T-helper 2 cell (primary cell): ENCODE data around the gene EID2B.
A peak's percentile ranks its signal among the peaks of the same experiment; 100 is the strongest.

ENCODE experiments used
- DNase-seq, 5 experiments: peaks; one replicate each; pipeline versions ENCODE4 v3.0.0 to v3.0.0-alpha.2; 2012 to 2022
- total RNA-seq, 2 donors: gene quantifications; one replicate each; lab custom pipeline; 2026; lab: John Stamatoyannopoulos, UW

EID2B gene
- 4.1 to 7.2 reads per million in 2 donors for total RNA-seq

GRCh38 chr19:39532233-39533002 is at the start of gene EID2B:
TSS of gene EID2B (minus strand) at chr19:39532852. CDS start at chr19:39532802, 50 bp downstream.
- peak; percentile 86 to 95 (median 91) for DNase-seq

GRCh38 chr19:39582442-39582841 is 49.8 kb upstream of the EID2B start:
- no peak for DNase-seq

- DNase-seq = no peak
These were observed 36.0 kb upstream of the EID2B start for GRCh38 chr19:39568604-39569003.

GRCh38 chr19:39566064-39566463 is 33.4 kb upstream of the EID2B start:
- DNase-seq = no peak

GRCh38 chr19:39563408-39563807 is 30.8 kb upstream of the EID2B start:
- no peak for DNase-seq

GRCh38 chr19:39558624-39559117 is 26.0 kb upstream of the EID2B start:
- peak in 1 of 5 experiments; percentile 62 for DNase-seq

- DNase-seq = peak in 1 of 5 experiments; percentile 80
These were observed 25.4 kb upstream of the EID2B start for GRCh38 chr19:39557811-39558623.

GRCh38 chr19:39555883-39556282 is 23.2 kb upstream of the EID2B start:
- no peak for DNase-seq

GRCh38 chr19:39554701-39555311 is 22.2 kb upstream of the EID2B start:
- no peak for DNase-seq

GRCh38 chr19:39553082-39553652 is 20.5 kb upstream of the EID2B start:
- no peak for DNase-seq

- DNase-seq = peak in 1 of 5 experiments; percentile 45
These were observed 17.5 kb upstream of the EID2B start for GRCh38 chr19:39550197-39550596.

GRCh38 chr19:39546599-39546998 is 13.9 kb upstream of the EID2B start:
- DNase-seq = no peak

- DNase-seq = peak in 1 of 5 experiments; percentile 24
These were observed 12.3 kb upstream of the EID2B start for GRCh38 chr19:39544911-39545310.

GRCh38 chr19:39544226-39544903 is 11.7 kb upstream of the EID2B start:
- no peak for DNase-seq

- DNase-seq = no peak
These were observed 10.8 kb upstream of the EID2B start for GRCh38 chr19:39543477-39543857.

GRCh38 chr19:39542206-39542605 is 9.6 kb upstream of the EID2B start:
- DNase-seq = no peak

GRCh38 chr19:39540333-39540673 is 7.7 kb upstream of the EID2B start:
- no peak for DNase-seq

GRCh38 chr19:39539518-39540332 is 7.1 kb upstream of the EID2B start, which contains the start of gene EID2:
TSS of gene EID2 (minus strand) at chr19:39540161. CDS start at chr19:39540079, 82 bp downstream.
- peak; percentile 82 to 94 (median 89) for DNase-seq

GRCh38 chr19:39539165-39539517 is 6.5 kb upstream of the EID2B start:
- DNase-seq = peak in 1 of 5 experiments; percentile 63

GRCh38 chr19:39533791-39534190 is 1.1 kb upstream of the EID2B start:
- DNase-seq = no peak

GRCh38 chr19:39533003-39533512 is 406 bp upstream of the EID2B start:
- no peak for DNase-seq
